ENCODE measurements around the gene ZNF521.

ZNF521 gene

DNA sequence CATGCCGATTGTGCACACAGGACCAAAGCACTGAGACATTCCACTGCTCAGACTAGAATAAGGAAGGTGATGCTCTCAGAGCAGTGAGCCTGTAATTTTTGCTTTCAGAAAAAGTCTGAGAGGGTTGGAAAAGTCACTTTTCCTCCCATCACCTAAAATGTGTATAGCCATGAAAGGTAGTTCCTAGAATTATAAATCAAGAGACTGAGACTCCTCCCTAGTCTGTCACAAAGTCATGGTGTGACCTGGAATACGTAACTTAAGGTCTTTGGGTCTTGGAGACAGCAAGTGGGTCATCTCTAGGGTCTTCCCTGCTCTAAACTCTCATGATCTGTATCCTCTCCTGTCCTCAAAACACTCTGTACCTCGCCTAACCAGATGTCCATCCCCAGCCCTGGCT lies 16.9 kb downstream of the ZNF521 start:
- no peak for DNase-seq

DNA sequence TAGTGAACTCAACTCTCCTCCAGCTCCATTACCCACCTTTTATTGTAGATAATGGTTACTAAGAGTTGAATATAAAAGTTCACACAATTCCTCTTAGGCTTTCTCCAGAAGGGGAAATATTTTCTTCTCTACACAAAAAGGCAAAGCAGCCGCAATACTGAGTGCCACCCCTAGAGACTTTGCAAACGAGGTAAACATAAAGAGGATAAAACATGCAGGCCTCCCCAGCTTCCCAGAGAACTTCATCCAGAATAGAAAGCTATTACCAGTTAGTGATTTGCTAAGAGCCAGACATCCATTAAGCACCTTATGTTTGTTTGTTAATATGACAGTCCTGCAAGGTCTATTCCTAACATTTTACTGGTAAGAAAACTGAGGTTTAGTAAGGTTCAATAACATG lies 17.4 kb downstream of the ZNF521 start:
- no peak for DNase-seq

DNA sequence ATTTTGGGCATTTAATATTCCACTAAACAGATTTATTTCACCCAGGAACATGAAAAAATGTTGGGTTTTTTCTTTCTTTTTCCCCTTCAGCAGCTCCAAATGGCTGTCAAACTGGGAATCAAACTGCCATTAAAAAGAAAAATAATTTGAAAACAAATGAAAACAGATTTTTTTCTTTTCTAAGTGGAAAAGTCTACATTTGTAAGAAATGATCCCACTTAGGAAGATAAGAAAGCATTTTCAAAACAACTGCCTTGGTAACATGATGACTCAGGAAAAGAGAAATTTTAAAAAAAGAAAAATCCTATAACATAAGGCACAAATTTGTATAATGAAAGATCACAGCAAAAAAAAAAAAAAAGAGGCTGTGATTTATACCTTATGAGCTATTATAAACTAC lies 20.0 kb downstream of the ZNF521 start:
- no peak for DNase-seq

DNA sequence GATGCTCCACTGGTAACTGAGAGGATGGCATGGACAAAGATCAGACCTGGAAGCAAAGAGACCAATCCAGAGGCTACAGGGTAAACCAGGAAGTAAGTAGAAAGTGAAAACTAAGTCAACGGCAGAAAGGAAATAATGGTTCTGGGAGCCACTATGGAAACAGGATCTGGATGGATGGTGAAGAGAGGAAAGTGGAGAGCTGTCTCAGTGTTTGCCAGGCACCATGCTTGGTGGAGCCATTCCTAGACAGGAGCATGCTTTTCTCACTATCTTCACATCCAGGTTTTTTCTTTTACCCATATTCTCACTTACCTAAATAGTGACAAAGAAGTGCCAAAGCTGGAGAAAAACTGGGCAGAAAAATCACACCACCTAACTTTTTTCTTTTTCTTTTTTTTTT lies 22.2 kb downstream of the ZNF521 start:
- no peak for DNase-seq

DNA sequence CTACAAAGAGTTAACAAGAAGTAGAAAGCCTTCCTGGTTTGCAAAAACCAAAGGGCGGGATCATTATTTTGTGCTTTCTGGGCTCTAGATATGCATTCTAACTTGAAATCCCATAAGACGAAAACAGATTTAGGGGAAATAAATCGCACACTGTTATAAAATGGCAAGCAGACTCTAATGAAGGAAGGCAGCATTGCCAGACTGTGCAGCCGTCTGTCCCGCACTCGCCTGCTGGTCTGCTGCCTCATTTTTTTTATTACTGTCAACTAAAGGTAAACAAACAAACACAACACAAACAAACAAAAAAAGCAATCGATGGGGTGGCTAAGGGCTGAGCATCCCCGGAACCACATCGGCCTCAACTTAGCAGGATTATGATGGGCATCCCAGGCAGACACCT lies 24.4 kb downstream of the ZNF521 start:
- DNase-seq: no peak

DNA sequence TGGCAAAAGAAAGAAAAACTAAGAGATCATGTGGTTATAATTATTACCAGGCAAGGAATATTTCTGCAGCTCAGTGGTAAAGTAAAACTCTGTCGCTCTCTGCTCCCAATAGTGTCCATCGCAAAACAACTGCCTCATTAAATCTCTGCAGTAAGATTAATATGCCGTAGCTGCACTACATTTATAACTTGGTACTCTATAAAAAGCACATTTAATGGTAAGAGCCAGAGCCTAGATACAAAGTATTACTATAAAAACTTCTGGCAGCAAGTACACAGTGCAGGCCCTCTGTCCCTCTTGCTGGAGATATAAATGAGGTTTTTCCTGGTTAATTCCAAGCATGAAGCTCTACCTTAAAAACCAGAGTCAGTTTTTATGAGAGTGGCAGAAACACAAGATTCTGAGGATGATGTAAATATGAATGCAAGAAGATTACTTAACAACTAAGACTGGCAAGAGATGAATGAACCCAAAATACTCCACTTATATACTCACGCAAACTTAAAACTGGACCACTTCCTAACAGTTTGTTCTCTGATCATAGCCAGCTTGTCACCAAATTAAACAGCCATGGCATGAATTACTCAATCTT lies 25.5 kb downstream of the ZNF521 start:
- DNase-seq: no peak

DNA sequence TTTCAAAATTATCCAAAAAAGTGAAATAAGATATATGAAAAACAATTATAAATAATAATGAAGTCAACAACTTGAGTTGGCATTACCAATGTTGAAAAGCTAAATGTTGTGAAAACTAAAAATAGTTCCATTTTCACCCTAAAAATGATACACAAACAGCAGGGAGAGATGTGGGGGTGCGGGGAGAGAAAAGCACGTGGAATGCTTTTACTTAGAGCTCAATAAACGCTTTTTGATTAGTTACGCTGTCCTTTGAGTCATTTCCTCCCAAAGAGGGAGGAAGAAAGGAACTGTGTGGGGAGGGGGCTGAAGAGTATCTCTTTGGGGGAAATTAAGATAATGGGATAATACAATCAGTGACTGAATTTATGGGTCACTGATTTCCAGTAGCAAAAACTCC lies 29.2 kb downstream of the ZNF521 start:
- DNase-seq: no peak

DNA sequence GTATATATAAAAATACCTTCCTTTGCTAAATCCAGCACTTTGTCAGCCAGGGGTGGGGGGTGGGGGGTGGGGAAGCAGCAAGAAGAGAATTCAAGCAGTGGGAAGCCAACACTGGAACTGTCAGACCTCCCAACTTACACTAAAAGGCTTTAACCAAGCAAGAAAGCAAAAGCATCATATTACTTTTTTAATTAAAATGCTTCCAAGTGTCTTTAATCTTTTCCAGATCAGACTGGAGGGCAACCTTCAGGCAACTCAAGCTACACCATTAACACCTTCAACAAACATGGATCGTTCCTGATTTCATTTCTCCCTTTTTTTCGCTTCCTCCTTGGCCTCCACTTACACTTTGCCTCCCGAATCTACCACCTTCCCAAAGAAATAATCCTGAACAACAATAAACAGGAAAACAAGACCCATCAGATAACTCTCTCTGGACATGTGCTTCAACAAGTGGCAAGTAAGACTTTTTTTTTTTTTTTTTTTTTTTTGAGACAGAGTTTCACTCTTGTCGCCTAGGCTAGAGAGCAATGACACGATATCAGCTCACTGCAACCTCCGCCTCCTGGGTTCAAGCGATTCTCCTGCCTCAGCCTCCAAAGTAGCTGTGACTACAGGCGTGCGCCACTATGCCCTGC lies 35.5 kb downstream of the ZNF521 start:
- DNase-seq: no peak

DNA sequence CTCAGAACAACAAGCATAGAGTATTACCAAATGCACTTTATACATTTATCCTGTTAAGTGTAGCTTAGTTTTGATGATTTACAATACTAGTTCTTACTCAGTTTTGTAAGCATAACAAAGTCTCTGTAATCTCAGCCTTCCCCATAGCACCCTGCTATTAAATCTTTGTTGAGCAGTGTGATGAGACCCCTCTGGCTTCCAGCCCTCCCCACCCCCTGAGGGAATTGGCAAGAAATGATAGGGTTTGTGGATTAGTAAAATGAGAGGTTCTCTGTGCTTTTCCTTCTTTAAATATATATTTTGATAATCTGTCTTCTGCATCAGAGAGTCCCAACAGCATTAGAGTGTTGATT lies 37.2 kb downstream of the ZNF521 start:
- DNase-seq: no peak

DNA sequence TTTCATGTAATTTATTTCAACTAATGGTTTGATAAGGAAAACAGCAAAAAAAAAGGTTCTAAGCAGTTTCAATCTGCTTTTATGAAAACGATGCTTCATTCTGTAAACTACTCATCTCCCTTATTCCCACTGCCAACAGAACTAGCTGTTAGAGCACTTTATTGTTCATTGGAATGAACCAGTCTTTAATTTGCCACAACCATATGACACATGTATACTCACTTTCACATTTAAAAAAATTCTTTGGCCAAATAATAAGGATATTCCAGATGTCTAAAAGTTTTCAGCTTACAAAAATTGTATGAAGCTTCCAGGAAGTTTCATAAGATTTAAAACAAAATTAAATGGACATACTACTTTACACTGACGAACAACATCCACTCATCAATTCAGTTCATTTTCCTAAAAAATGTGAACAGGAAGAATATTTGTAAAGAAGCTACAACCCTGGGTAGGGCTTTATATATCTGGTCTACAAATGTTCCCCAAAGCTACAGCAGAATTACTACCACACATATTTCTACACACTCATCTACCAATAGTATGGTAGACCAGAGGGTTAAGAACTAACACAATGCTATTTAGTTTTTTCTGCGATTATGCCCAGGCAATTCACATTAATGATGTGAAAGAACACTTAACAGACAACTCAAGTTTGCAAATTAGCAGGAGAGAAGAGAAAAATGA lies 37.7 kb downstream of the ZNF521 start:
- DNase-seq: no peak

DNA sequence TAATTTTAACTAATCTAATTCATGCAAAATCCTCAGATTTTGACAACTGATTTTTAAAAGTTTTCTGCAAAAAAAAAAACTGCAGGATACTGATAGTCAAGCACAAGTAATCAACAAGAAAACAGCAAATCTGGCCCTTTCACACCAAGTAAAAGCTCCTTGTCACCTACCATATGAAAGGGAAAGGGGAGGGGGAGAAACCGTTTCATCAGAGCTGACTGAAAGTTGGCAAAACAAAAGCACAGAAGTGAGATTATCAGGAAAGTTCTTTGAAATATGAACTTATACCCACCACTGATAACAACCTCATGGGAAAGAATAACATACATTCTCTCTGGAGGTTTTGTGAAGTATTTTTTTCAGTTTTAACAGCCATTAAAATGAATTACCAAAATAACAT lies 38.7 kb downstream of the ZNF521 start:
- DNase-seq: no peak

DNA sequence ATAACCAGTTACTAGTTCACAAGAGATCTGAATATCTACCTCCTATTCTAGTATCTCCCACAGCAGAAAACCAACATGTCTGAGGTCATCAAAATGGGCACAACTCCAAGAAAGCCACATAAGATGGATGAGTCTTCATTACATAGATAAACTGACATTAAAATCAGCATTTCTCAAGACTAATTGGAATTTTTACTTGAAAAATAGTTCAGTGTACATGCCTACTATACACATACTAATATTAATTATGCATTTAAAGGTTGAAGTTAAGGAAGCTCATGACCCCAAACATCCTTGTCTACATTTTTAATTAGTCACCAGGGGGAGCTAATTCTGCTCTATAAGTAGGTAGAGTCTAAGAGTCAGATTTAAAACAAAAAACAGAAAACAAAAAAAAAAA lies 41.9 kb downstream of the ZNF521 start:
- no peak for DNase-seq

DNA sequence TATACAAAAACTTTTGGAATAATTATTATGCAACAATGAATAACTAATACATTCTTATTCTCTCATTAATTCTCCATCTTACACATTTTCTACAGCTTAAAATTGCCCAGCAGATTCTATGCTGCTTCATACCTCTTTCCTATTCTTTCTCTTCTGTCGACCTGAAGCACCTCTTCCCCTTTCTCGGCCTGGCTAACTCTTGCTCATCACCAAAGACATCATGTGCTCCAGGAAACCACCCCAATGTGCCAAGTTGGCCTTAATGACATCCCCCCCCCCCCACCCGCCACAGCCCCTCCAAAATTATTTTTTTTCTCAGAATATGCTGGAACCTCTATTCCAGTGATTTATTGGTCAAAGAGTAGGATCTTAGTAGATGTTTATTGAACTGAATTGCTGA lies 43.6 kb downstream of the ZNF521 start:
- no peak for DNase-seq

DNA sequence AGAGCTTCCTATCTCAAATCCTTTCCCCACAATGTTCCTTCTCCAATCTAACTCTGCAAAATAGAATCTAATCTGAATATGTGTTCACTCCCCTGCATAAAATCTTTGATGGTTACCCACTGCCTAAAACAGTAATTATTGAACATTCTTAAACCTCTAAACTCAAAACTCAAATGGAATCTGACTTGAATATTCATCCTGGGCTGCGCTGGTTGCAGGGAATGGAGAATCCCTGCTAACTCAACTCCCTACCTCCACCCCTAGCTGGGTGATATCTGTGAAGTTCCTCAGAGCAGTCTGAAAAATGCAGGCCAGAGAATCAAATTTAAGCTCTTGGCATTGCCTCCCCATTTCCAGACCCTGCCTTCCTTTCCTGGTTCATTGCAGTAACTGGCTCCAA lies 44.8 kb downstream of the ZNF521 start:
- DNase-seq: no peak

DNA sequence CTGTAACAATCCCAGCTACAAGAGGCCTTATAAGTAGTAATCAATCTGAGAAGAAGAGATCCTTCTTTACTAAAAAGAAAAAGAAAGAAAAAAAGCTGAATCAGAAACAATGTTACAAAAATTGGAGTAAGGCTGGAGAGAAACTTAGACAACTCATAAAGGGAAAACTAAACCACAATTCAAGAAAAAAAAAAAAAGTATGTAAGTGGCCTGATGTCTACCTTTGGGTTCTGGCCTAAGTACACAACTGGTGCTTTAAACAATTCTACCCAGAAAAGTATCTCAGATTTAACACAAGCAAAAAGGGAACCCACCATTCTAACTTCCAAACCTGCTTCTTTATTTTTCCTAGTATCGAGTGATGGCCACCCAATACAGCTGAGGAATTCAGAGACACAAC lies 45.3 kb downstream of the ZNF521 start:
- DNase-seq: no peak

DNA sequence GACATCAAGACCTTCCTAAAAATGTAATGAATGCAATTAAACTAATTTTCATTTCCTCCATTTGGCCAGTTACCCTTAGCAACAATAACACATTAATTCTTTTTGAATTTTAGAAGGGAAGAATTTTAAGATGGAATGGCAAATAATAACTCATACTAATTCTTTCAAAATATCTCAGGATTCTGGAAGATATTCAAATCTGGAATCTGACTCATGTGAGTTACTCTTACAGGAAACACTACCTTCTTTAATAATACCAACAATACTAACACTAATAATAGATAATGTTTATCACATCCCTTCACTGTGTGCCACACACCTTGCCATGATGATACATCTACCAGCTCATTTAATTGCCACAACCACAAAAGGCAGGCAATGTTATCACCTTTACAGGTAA lies 46.4 kb downstream of the ZNF521 start:
- DNase-seq: no peak

DNA sequence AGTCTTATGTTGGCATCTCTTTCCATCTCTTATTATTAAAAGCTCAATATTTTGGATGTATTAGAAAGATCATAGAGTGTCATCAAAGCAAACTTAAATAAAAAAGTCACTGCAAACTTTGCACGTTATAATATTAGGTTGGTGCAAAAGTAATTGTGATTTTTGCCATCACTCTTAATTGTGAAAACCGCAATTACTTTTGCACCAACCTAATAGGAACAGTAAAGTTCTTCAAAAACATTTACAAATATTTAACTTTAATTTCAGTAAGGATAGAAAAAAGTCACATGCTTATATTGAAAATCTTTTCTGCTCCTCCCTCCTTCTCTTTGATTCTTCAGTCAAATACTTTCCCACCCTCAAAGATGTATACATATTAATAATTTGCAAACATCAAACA lies 51.5 kb downstream of the ZNF521 start:
- DNase-seq: no peak

DNA sequence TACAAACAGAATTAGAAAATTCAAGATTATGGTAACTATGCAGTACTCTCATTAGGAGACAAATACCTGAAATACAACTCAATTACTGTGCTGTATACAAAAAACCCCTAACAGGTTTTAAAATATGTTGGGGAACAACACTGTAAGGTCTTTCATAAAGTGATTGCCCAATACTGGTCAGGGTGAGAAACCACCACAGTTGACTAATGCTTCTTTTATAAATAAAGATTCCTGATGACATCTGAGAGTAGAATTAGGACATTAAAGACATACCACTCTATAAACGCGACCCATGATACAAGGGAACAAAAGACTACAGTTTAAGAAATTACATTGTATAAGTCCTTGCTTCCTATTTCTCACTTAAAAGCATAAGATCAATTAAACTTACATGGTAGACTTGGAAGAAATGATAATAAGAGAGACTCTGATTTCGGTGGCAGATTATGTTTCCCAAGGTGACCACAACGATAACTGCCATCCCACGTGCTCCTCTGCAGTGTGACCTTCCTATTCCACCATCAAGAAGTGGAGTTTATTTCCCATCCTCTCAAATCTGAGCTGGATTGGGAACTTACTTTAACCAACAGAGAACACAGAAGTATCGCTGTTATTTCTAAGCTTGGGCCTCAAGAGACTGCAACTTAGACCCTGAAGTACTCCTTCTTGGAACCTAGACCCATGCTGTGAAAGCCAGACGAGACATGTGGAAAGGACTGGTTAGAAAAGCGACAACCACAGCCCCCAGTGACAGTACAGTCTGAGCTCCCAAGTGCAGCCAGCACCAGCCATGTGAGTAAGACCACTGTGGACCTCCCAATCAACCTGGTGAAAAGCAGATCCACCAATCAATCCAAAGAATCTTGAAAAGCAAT lies 52.3 kb downstream of the ZNF521 start:
- DNase-seq: no peak

DNA sequence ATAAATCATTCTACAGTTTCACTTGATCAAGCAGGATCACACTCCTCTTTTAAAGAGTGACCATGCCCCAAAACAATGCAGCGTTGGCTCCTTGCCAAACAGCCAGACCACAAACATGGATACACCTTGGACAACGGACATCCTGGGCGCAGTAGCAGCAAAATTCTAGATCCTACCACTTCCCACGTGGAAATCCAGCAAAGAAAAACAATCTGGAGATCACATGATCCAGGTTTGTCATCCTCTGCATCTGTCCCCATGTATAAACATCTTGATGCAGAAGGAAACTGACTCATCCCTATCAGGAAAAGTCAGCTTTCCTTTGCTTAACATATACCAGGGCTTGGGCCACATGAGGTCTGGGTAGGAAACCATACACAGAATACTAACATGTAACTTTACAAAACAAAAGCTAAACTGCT lies 53.1 kb downstream of the ZNF521 start:
- DNase-seq: no peak

DNA sequence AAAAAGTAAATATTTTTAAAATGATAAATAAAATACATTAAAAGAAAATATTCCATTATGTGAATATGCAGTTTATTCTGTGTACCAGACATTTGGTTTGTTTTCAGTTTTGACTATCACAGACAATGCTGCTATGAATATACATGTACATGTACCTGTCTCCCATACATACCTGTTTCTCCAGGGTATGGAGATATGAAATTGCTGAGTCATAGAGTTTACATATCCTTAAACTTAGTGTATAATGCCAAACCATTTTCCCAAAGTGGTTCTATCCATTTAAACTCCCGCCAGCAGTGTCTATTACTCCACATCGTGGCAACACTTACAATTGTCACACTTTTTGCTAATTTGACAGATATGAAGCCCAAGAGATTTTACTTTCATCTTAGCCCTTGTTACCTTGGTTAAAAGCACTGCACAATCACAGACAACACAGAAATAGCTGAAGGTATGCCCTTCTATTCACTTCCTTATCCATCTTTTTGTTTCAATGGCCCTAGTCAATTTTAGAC lies 56.3 kb downstream of the ZNF521 start:
- no peak for DNase-seq

DNA sequence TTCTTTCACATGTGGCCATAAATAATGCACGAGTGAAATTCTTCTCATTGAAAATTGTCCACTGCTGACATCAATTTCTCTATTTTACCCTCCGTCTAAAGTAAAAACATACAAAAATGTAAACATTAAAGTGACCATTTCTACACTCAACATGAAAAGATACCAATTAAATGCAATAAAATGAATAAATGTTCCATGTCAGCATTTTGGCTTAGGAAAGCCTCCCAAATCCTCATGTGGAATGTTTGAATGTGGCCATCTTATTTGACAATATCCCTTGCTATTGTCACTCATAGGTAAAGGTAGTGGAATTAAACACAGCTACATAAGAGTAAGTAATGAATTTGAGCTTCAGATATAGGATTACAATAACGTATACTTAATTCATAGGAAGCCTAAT lies 60.8 kb downstream of the ZNF521 start:
- DNase-seq: no peak

DNA sequence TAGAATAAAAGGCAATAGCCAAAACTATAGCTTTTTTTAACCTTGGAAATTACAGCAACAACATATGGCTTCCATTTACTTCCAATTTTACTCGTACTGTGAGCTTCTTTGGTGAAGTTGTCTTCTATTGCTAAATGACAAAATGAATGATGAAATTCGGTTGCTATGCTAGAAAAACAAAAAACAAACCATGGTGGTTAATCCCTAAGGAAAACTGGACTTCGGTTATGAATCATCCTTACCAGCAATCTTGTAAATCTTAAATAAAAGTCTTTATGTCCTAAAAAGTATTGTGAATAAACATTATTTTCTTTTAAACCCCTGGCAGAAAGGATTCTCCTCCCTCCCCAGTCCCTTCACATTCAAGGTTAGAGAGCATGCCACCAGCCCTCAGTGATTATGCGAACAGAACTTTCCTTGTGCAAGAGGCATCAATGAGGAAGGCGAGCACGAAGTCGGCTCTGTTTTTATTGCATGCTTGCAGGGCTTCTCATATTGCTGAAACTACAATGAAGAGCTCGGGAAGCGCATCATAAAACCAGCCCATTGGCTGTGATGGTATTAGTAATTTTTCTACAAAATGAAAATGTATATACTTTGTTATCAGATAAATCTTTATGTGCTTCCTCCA lies 62.9 kb downstream of the ZNF521 start:
- no peak for DNase-seq

DNA sequence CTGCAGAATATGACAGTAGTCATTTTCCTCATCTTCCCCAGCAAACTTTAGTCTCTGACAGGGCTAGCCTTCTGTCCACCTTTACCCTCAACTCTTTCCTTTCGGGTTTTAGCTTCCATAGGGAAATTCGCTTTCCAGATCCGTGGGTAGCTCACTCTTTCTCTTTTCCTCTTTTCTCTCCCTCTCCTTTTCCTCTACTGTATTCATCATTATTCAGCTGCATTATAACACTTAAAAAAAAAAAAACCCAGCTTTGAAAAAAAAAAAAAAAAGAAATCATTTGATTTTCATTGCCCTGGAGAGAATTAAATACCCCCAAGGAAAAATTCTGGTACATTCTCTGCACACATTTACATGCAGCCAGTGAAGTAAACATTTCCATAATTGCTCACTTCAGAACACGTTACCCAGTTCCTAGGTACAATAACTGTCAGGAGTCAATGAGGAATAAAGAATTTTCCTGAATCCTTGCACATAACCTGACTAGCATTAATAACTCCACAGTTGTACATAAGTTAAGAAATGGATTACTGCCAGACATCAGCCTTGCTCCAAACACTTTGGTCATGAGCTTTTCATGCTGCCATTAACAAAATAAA lies 63.5 kb downstream of the ZNF521 start:
- DNase-seq: no peak

Data from CD4-positive, alpha-beta T cell treated with Interleukin-17A for 4 hours (primary cell).